ENCODE results near the gene E2F2. TPM values are rescaled to one million over a fixed set of nuclear protein-coding genes. Genes with fewer than 3 reads are reported as not detected.

Gene E2F2
- total RNA-seq, 1 experiment from 2014 or later, result 9.5 TPM

DNA sequence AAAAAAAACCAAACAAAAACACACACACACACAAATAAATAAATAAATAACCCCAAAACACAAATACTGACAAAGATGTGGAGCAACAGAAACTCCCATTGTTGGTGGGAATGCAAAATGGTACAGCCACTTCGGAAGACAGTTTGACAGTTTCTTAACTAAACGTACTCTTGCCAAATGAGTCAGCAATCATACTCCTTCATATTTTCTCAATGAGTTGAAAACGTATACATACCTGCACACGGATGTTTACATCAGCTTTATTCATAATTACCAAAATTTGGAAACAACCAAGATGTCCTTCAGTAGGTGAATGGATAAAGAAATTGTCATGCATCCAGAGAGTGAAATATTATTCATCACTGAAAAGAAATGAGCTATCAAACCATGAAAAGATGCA is 70.5 kb downstream of the E2F2 start:
- no TSS peak for BruUV-seq (replicated peaks)
- Histone ChIP-seq H3K9me3 (no peaks in the 10 kb centered on the region), H3K4me3 (ENCODE audit: low read depth, low read length) (no peak overlapping the region), H3K4me1 (peaks cover 7% of the 10 kb centered on the region), H3K36me3 (ENCODE audit: control insufficient read depth, insufficient read depth, low read length) (no peaks in the 10 kb centered on the region), H3K27me3 (replicated peaks; ENCODE audit: control insufficient read depth, insufficient read depth, low read length) (no peaks in the 10 kb centered on the region)
- Mint-ChIP-seq H3K4me3 (ENCODE audit: unreplicated experiment) (no peak overlapping the region), H3K27me3 (ENCODE audit: insufficient read depth, unreplicated experiment) (no peaks in the 10 kb centered on the region), H3K36me3 (ENCODE audit: insufficient read depth, unreplicated experiment) (no peaks in the 10 kb centered on the region), H3K9me3 (ENCODE audit: unreplicated experiment) (no peaks in the 10 kb centered on the region), H3K4me1 (ENCODE audit: low read depth, unreplicated experiment) (no peaks in the 10 kb centered on the region), H3K27ac (ENCODE audit: unreplicated experiment) (no peak overlapping the region)
- intact Hi-C loops (cut with micrococcal nuclease; ENCODE audit: unreplicated experiment), result no loop called here
- CTCF ChIA-PET, result no interaction called here
- no peak for DNase-seq
- TF ChIP-seq, protein P1, sequence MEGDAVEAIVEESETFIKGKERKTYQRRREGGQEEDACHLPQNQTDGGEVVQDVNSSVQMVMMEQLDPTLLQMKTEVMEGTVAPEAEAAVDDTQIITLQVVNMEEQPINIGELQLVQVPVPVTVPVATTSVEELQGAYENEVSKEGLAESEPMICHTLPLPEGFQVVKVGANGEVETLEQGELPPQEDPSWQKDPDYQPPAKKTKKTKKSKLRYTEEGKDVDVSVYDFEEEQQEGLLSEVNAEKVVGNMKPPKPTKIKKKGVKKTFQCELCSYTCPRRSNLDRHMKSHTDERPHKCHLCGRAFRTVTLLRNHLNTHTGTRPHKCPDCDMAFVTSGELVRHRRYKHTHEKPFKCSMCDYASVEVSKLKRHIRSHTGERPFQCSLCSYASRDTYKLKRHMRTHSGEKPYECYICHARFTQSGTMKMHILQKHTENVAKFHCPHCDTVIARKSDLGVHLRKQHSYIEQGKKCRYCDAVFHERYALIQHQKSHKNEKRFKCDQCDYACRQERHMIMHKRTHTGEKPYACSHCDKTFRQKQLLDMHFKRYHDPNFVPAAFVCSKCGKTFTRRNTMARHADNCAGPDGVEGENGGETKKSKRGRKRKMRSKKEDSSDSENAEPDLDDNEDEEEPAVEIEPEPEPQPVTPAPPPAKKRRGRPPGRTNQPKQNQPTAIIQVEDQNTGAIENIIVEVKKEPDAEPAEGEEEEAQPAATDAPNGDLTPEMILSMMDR (IDR thresholded peaks at IDR 0.05; ENCODE audit: insufficient read depth in 1 of 2, low read depth in 1 of 2, low read length in 1 of 2, severe bottlenecking in 1 of 2, unreplicated experiment in 1 of 2), result no peak
- POLR2A ChIA-PET, result no interaction called here

DNA sequence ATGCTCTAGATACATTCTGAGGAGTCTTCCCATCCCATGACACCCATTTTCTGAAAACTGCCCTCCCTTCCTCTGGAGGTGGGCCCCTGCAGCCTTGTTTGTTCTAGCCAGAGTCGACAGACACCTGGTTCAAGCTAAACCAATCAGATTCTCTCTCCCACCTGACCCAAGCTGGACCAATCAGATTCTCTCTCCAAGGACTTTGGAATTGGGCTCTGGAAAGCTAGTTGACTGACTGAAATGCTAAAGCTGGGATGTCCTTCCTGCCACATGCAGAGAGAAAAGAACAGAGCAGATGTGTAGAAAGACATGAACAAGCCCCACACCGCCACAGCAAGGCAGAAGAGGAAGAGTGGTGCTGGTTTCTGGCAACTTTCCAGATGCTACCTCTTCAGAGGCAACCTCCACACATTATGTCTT is 71.7 kb downstream of the E2F2 start:
- DNase-seq, result peak; percentile 69 to 81
- ChIA-PET POLR2A (no interaction called here), CTCF (interaction anchor here (1.4 kb wide), 1 partner anchor 38 kb away, joined by 5 read pairs; no protein-coding TSS in a partner anchor)
- no peaks in the 10 kb centered on the region for H3K27me3 Mint-ChIP-seq (ENCODE audit: insufficient read depth, unreplicated experiment)
- H3K4me1 Mint-ChIP-seq (ENCODE audit: low read depth, unreplicated experiment), result no peaks in the 10 kb centered on the region
- BruUV-seq (replicated peaks), result no TSS peak
- Histone ChIP-seq H3K27me3 (replicated peaks; ENCODE audit: control insufficient read depth, insufficient read depth, low read length) (no peaks in the 10 kb centered on the region), H3K4me1 (peaks cover 7% of the 10 kb centered on the region), H3K4me3 (ENCODE audit: low read depth, low read length) (no peak overlapping the region), H3K36me3 (ENCODE audit: control insufficient read depth, insufficient read depth, low read length) (no peaks in the 10 kb centered on the region), H3K9me3 (no peaks in the 10 kb centered on the region)
- TF ChIP-seq, protein P1 (IDR thresholded peaks at IDR 0.05; ENCODE audit: insufficient read depth in 1 of 2, low read depth in 1 of 2, low read length in 1 of 2, severe bottlenecking in 1 of 2, unreplicated experiment in 1 of 2), result no peak
- H3K9me3 Mint-ChIP-seq (ENCODE audit: unreplicated experiment), result no peaks in the 10 kb centered on the region
- intact Hi-C loops (cut with micrococcal nuclease; ENCODE audit: unreplicated experiment), result no loop called here
- no peaks in the 10 kb centered on the region for H3K36me3 Mint-ChIP-seq (ENCODE audit: insufficient read depth, unreplicated experiment)
- peak overlapping the region; percentile 18 for H3K4me3 Mint-ChIP-seq (ENCODE audit: unreplicated experiment)
- no peak overlapping the region for H3K27ac Mint-ChIP-seq (ENCODE audit: unreplicated experiment)

Other genes with a start within 250 kb of the E2F2 start
- 169 and 183 TPM in 2 replicates for gene HNRNPR, start 186.9 kb downstream of the E2F2 start, total RNA-seq (2022)
- gene ZNF436, start 161.4 kb downstream of the E2F2 start, total RNA-seq (2022), result 6.0 and 6.1 TPM in 2 replicates
- gene TCEA3, start 106.5 kb downstream of the E2F2 start, total RNA-seq (2022), result 14.6 and 15.8 TPM in 2 replicates
- gene ASAP3, start 47.1 kb downstream of the E2F2 start, total RNA-seq (2022), result 10.8 and 12.1 TPM in 2 replicates
- gene ID3, start 28.3 kb upstream of the E2F2 start, total RNA-seq (2022), result 13.7 and 18.0 TPM in 2 replicates
- 1,040 and 1,063 TPM in 2 replicates for gene RPL11, start 160.6 kb upstream of the E2F2 start, total RNA-seq (2022)
- 29.4 and 31.3 TPM in 2 replicates for gene ELOA, start 212.2 kb upstream of the E2F2 start, total RNA-seq (2022)
- gene PITHD1, start 247.2 kb upstream of the E2F2 start, total RNA-seq (2022), result 44.7 and 47.8 TPM in 2 replicates